ENCODE data around the gene FNDC3B.

DNA sequence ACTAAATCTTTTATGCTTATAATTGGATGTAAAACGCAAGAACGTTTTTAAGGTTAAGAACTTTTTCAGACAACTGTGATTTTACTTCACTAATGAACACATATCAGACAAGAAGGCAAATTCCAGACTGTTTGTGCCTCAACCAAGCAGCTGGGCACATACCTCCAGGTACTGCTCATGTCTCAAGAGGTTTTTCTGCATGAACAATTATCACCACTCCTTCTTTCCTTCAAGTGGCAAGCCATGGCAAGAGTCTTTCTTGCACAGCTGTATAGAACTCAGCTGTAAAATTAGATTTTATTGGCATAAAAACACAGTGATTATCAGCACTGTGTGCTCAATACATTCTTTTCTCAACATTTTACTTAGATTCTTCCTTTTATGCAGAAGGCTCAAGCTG lies 64.3 kb downstream of the FNDC3B start:
- TF ChIP-seq POLR2A (IDR thresholded peaks at IDR 0.05): no peak
- TF ChIP-seq, protein P1, sequence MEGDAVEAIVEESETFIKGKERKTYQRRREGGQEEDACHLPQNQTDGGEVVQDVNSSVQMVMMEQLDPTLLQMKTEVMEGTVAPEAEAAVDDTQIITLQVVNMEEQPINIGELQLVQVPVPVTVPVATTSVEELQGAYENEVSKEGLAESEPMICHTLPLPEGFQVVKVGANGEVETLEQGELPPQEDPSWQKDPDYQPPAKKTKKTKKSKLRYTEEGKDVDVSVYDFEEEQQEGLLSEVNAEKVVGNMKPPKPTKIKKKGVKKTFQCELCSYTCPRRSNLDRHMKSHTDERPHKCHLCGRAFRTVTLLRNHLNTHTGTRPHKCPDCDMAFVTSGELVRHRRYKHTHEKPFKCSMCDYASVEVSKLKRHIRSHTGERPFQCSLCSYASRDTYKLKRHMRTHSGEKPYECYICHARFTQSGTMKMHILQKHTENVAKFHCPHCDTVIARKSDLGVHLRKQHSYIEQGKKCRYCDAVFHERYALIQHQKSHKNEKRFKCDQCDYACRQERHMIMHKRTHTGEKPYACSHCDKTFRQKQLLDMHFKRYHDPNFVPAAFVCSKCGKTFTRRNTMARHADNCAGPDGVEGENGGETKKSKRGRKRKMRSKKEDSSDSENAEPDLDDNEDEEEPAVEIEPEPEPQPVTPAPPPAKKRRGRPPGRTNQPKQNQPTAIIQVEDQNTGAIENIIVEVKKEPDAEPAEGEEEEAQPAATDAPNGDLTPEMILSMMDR (IDR thresholded peaks at IDR 0.05): no peak
